DOHH2 (cell line): ENCODE data around the gene TPRN.

Experiments
- EZH2phosphoT487 ChIP-seq: fragments of 200-600 bp; sonication (generic); IDR thresholded peaks from 2 replicates; pipeline ENCODE4 v1.6.1; 2017; ENCODE audit warnings: borderline replicate concordance, mild to moderate bottlenecking, antibody characterized with exemption, low read length, moderate library complexity, mixed read lengths
- TF ChIP-seq, protein P1 (sequence below): fragments of 200-600 bp; sonication (generic); IDR thresholded peaks from one replicate; pipeline ENCODE4 v1.5.1; 2014; ENCODE audit warnings: antibody characterized with exemption, mild to moderate bottlenecking, low read depth, low read length; ENCODE audit not compliant: poor library complexity, severe bottlenecking

DNA sequence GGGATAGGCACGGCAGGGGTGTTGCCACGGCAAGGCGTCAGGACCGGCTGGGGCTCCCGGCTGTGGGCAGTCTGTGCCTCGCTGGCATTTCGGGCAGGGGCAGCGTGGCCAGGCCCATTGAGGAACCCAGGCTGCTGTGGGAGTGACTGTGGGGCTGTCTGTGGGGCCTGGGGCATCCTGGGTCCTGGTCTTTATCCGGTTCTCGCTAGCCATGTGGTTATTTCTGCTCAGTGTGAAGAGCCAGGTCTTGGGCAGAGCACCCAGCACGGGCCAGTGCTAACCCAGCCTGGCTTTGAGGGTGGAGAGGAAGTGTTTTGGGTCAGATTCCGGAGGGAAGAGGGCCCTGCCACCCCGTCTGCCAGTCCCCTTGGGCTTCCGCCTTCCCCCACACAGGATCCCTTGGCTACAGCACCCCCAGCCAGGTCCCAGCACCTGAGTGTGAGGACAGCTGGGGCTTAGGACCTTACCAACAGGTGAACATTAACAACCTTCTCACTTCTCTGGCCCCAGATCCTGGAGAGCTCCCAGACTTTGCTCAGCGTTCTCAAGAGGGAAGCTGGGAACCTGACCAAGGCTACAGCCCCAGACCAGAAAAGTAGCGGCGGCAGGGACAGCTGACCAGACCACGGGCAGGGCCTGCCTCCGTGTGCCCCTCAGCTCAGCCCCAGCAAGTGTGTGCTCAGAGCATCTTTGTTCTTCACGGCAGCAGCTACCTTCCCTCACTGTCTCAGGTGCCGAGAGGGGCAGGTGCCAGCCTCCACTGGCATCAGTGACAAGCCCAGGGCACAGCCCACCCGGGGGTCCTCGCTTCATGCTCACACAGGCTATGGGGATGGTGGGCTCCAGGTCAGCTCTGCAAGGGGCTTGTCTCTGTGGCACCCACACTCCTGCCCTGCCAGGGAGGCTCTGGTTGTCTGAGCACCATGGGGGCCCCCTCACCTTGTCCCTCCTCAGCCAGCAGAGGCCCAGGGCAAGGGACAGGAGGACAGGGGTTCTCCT, 10.9 kb downstream of the TPRN start:
- TF ChIP-seq, protein P1, sequence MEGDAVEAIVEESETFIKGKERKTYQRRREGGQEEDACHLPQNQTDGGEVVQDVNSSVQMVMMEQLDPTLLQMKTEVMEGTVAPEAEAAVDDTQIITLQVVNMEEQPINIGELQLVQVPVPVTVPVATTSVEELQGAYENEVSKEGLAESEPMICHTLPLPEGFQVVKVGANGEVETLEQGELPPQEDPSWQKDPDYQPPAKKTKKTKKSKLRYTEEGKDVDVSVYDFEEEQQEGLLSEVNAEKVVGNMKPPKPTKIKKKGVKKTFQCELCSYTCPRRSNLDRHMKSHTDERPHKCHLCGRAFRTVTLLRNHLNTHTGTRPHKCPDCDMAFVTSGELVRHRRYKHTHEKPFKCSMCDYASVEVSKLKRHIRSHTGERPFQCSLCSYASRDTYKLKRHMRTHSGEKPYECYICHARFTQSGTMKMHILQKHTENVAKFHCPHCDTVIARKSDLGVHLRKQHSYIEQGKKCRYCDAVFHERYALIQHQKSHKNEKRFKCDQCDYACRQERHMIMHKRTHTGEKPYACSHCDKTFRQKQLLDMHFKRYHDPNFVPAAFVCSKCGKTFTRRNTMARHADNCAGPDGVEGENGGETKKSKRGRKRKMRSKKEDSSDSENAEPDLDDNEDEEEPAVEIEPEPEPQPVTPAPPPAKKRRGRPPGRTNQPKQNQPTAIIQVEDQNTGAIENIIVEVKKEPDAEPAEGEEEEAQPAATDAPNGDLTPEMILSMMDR, result no peak
- no peak for TF ChIP-seq EZH2phosphoT487
